Peyer's patch (tissue), 4 donors: ENCODE measurements around the gene CD160. TPM values are rescaled to one million over a fixed set of nuclear protein-coding genes. Genes with fewer than 3 reads are reported as not detected.
"Not testable (repeated sequence)": the region's sequence is repeated elsewhere in the genome, so short reads cannot be mapped to it uniquely, and the experiment has no call there.

Experiments used
- DNase-seq, 3 donors: peaks; one replicate each; pipeline ENCODE4 v3.0.0-alpha.2; 2017 to 2019
- H3K27ac ChIP-seq, 4 donors: fragments of 200-600 bp; sonication (generic); one replicate each; pipeline ENCODE4 v1.5.1; 2016 to 2019
- H3K27me3 ChIP-seq, 2 donors: fragments of 200-600 bp; sonication (generic); one replicate each; pipeline ENCODE4 v1.5.1; 2019
- H3K36me3 ChIP-seq, 3 donors: fragments of 200-600 bp; sonication (generic); one replicate each; pipeline ENCODE4 v1.5.1; 2016 to 2019
- H3K4me1 ChIP-seq, 4 donors: fragments of 200-600 bp; sonication (generic); one replicate each; pipeline ENCODE4 v1.5.1; 2016 to 2019
- H3K4me3 ChIP-seq, 4 donors: fragments of 200-600 bp; sonication (generic); 1 replicate in 3 of 4; 2 replicates in 1 of 4; pipeline ENCODE4 v1.5.1; 2016 to 2019; ENCODE audit warnings: mild to moderate bottlenecking in 1 of 4
- H3K9me3 ChIP-seq, 4 donors: fragments of 200-600 bp; sonication (generic); one replicate each; pipeline ENCODE4 v1.5.1; 2016 to 2019; ENCODE audit warnings: mild to moderate bottlenecking in 1 of 4
- POLR2A ChIP-seq, 2 donors: fragments of 450-650 bp; IDR thresholded peaks; one replicate each; pipeline ENCODE4 v1.5.1; 2017; ENCODE audit warnings: antibody characterized with exemption in 2 of 2, mild to moderate bottlenecking in 2 of 2, moderate library complexity in 2 of 2
- total RNA-seq, 4 donors: library from RNA; depleted of rRNA; stranded (reverse); fragments of >200 nt; gene quantifications; one replicate each; pipeline ENCODE4 v1.1.0, GENCODE V29; 2016
- TF ChIP-seq, protein P1 (sequence below), 6 experiments: fragments of 450-650 bp in 4 of 6; fragments of 200-600 bp in 2 of 6; sonication (generic) in 1 of 6; IDR thresholded peaks; one replicate each; pipeline ENCODE4 v1.5.1; 2017 to 2019; ENCODE audit warnings: antibody characterized with exemption in 6 of 6, mild to moderate bottlenecking in 3 of 6, moderate library complexity in 1 of 6

CD160 gene
- total RNA-seq, 4 donors from 2014 or later = 3.3 to 4.4 TPM; not detected in 2

DNA sequence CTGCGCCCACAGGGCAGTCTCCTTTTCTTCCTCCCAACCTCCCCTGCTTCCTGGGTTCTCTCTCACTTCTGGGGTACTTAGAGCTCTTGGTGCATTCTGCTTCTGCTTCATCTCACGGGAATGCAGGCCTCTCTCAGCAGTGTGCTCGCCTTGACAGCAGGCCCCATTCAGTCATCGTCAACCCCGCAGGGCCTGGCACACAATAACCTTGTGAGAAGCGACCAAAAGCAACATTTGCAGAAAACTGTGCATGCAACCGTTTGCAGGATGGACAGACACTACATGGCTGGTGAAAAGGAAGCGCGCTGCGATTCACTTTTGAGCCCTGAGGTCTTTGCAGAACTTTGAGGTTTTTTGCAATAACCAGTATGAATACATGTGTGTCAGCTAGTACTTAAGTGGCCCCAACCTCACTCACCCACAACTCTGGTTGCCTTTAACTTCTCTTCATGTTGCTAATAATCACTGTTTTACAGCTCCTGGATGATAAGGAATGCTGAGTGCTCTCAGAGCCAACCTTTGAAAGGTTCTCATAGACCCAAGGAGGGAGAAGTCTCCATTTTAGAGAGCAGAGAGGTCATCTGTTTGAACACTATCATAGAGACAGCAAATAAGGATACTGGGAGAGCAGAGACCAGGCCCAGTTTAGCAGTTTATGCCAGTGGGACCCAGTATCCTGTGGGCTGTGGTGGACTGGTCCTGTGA is 2.5 kb upstream of the CD160 start:
- DNase-seq = peak in 1 of 3 donors; percentile 53
- no peak overlapping the region for H3K4me3 ChIP-seq
- TF ChIP-seq, protein P1, sequence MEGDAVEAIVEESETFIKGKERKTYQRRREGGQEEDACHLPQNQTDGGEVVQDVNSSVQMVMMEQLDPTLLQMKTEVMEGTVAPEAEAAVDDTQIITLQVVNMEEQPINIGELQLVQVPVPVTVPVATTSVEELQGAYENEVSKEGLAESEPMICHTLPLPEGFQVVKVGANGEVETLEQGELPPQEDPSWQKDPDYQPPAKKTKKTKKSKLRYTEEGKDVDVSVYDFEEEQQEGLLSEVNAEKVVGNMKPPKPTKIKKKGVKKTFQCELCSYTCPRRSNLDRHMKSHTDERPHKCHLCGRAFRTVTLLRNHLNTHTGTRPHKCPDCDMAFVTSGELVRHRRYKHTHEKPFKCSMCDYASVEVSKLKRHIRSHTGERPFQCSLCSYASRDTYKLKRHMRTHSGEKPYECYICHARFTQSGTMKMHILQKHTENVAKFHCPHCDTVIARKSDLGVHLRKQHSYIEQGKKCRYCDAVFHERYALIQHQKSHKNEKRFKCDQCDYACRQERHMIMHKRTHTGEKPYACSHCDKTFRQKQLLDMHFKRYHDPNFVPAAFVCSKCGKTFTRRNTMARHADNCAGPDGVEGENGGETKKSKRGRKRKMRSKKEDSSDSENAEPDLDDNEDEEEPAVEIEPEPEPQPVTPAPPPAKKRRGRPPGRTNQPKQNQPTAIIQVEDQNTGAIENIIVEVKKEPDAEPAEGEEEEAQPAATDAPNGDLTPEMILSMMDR (IDR thresholded peaks at IDR 0.05) = no peak
- TF ChIP-seq POLR2A (IDR thresholded peaks at IDR 0.05) = no peak
- H3K27ac ChIP-seq = peak overlapping the region in 1 of 4 donors; percentile 64
- H3K27me3 ChIP-seq = no peaks in the 10 kb centered on the region
- H3K9me3 ChIP-seq = no peaks in the 10 kb centered on the region
- peaks cover 3 to 27% (median 8%) of the 10 kb centered on the region in 4 donors for H3K4me1 ChIP-seq
- no peaks in the 10 kb centered on the region for H3K36me3 ChIP-seq

DNA sequence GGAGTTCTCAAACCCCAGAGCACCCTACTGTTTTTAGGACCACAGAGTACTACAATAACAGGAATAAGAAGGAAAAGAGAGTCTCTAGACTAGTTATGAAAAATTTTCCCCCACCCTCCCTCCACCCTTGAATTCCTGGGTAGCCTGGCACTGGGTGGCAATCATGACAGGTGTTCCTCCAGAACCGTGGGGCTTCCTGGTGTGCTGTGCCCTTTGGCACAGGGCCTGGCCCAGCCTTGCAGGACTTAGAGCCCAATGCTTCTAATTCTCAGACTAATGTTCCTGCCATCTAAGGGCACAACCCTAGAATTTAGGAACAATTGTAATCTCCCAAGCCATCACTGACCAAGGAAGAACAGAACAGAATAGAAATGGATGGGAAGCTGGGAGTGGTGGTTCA is 1.5 kb upstream of the CD160 start:
- Histone ChIP-seq H3K36me3 (no peaks in the 10 kb centered on the region), H3K27ac (peak overlapping the region in 1 of 4 donors; percentile 46), H3K4me1 (peaks cover 3 to 27% (median 8%) of the 10 kb centered on the region in 4 donors), H3K9me3 (no peaks in the 10 kb centered on the region), H3K27me3 (no peaks in the 10 kb centered on the region), H3K4me3 (no peak overlapping the region)
- DNase-seq = no peak
- TF ChIP-seq POLR2A (IDR thresholded peaks at IDR 0.05) = no peak
- TF ChIP-seq, protein P1 (IDR thresholded peaks at IDR 0.05) = no peak

DNA sequence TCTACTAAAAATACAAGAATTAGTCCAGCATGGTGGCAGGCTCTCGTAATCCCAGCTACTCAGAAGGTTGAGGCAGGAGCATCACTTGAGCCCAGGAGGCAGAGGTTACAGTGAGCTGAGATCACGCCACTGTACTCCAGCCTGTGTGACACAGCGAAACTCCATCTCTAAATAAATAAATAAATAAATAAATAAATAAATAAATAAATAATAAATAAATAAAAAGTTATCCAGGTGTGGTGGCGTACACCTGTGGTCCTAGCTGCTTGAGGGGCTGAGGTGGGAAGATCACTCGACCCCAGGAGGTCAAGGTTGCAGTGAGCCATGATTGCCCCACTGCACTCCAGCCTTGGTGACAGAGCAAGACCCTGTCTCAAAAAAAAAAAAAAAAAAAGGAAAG is 834 bp upstream of the CD160 start:
- not testable (repeated sequence) for H3K4me3 ChIP-seq, H3K27me3 ChIP-seq, H3K36me3 ChIP-seq, H3K9me3 ChIP-seq, DNase-seq
- H3K27ac ChIP-seq = peak overlapping the region in 1 of 4 donors; percentile 46
- H3K4me1 ChIP-seq = peaks cover 3 to 27% (median 8%) of the 10 kb centered on the region in 4 donors

DNA sequence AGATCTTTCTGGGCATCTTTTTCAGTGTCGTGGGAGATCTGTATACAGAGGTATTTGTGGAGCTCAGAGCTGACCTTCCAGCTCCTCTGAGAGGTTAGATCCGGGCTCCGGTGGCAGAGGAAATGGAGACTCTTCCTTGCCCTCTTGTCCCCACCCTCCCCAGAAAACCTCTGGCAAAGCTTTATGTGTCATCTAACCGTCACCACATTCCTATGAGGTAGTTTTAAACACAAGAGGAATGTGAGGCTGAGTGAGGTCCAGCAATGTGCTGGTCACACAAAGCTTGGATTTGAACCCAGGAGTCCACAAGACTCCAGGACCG is 1.2 kb downstream of the CD160 start:
- Histone ChIP-seq H3K4me3 (peak overlapping the region in 3 of 4 donors; percentile 28 to 51 (median 41)), H3K4me1 (peaks cover 3 to 27% (median 8%) of the 10 kb centered on the region in 4 donors), H3K27me3 (no peaks in the 10 kb centered on the region), H3K9me3 (no peaks in the 10 kb centered on the region), H3K36me3 (no peaks in the 10 kb centered on the region), H3K27ac (peak overlapping the region; percentile 8 to 67 (median 32))
- no peak for DNase-seq
- no peak for TF ChIP-seq POLR2A (IDR thresholded peaks at IDR 0.05)
- TF ChIP-seq, protein P1 (IDR thresholded peaks at IDR 0.05) = no peak

DNA sequence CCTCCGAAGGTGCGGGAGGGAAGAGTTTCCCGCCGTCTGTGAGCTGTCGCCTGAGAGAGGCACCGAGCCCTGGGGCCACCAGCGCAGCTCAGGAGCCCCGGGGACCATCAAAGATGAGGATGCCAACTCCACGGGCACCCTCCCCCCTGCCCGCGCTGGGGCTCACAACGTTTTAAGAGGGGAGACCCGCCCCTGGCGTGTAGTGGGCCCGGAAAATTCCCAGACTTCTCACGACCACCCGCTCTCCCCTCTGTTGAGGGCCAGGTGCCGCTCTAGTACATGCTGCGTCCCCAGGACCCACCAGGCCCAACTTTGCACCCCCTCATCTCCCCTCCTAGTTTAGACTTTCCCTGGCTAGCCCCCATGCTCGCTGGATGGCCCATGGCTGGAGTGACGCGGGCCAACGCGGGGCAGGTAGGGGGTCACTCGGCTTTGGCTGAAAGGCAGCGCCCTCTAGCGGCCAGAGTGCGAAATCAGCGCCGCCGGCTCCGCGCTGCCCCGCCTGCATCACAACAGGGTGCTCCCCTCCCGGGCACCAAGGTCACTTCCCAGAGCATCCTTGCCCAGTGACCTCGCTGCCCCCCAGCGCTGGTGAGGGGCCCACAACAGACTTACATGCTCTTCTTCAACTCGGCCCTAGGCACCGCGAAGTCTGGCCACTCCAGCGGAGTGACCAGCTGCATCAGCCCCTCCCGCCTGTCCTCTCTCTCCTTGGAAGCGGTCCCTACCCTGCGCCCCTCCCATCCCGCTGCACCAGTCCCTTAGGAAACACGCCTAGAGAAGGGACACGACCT is 1.8 kb downstream of the CD160 start:
- no peaks in the 10 kb centered on the region for H3K9me3 ChIP-seq
- H3K4me3 ChIP-seq = peak overlapping the region; percentile 28 to 51 (median 37)
- TF ChIP-seq POLR2A (IDR thresholded peaks at IDR 0.05) = no peak
- TF ChIP-seq, protein P1 (IDR thresholded peaks at IDR 0.05) = peak; percentile 84 to 98 (median 88)
- peak overlapping the region; percentile 8 to 67 (median 32) for H3K27ac ChIP-seq
- H3K27me3 ChIP-seq = no peaks in the 10 kb centered on the region
- H3K36me3 ChIP-seq = no peaks in the 10 kb centered on the region
- peaks cover 3 to 27% (median 8%) of the 10 kb centered on the region in 4 donors for H3K4me1 ChIP-seq
- peak; percentile 54 to 87 (median 81) for DNase-seq

DNA sequence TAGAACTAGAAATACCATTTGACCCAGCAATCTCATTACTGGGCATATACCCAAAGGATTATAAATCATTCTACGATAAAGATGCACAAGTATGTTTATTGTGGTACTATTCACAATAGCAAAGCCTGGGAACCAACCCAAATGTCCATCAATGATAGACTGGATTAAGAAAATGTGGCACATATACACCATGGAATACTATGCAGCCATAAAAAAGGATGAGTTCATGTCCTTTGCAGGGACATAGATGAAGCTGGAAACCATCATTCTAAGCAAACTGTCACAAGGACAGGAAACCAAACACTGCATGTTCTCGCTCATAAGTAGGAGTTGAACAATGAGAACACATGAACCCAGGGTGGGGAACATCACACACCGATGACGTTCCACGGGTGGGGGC is 6.9 kb downstream of the CD160 start:
- DNase-seq, H3K27me3 ChIP-seq, H3K27ac ChIP-seq, H3K9me3 ChIP-seq, H3K4me3 ChIP-seq, H3K4me1 ChIP-seq, H3K36me3 ChIP-seq: not testable (repeated sequence)
